DOHH2 (cell line): ENCODE results near the gene METTL16.
"Not testable (repeated sequence)": the region's sequence is repeated elsewhere in the genome, so short reads cannot be mapped to it uniquely, and the experiment has no call there.

Experiments
- EZH2phosphoT487 ChIP-seq: fragments of 200-600 bp; sonication (generic); IDR thresholded peaks from 2 replicates; pipeline ENCODE4 v1.6.1; 2017; ENCODE audit warnings: borderline replicate concordance, mild to moderate bottlenecking, antibody characterized with exemption, low read length, moderate library complexity, mixed read lengths
- TF ChIP-seq, protein P1 (sequence below): fragments of 200-600 bp; sonication (generic); IDR thresholded peaks from one replicate; pipeline ENCODE4 v1.5.1; 2014; ENCODE audit warnings: antibody characterized with exemption, mild to moderate bottlenecking, low read depth, low read length; ENCODE audit not compliant: poor library complexity, severe bottlenecking

DNA sequence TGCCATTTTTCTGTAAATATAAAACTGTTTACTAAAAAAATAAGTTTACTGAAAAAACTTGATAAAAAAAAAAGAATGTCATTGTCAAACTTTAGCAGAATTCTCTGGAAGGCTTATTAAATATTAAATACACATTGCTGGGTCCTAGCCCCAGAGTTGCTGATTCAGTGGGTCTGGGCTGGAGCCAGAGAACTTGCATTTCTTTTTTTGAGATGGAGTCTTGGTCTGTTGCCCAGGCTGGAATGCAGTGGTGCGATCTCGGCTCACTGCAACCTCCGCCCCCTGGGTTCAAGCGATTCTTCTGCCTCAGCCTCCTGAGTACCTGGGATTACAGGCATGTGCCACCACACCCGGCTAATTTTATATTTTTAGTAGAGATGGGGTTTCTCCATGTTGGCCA is 25.9 kb upstream of the METTL16 start:
- not testable (repeated sequence) for TF ChIP-seq EZH2phosphoT487
- TF ChIP-seq, protein P1, sequence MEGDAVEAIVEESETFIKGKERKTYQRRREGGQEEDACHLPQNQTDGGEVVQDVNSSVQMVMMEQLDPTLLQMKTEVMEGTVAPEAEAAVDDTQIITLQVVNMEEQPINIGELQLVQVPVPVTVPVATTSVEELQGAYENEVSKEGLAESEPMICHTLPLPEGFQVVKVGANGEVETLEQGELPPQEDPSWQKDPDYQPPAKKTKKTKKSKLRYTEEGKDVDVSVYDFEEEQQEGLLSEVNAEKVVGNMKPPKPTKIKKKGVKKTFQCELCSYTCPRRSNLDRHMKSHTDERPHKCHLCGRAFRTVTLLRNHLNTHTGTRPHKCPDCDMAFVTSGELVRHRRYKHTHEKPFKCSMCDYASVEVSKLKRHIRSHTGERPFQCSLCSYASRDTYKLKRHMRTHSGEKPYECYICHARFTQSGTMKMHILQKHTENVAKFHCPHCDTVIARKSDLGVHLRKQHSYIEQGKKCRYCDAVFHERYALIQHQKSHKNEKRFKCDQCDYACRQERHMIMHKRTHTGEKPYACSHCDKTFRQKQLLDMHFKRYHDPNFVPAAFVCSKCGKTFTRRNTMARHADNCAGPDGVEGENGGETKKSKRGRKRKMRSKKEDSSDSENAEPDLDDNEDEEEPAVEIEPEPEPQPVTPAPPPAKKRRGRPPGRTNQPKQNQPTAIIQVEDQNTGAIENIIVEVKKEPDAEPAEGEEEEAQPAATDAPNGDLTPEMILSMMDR, result not testable (repeated sequence)
